ENCODE results near the gene ZNF786. TPM values are rescaled to one million over a fixed set of nuclear protein-coding genes. Genes with fewer than 3 reads are reported as not detected.
A peak's percentile ranks its signal among the peaks of the same experiment; 100 is the strongest.
"Not testable (repeated sequence)": the region's sequence is repeated elsewhere in the genome, so short reads cannot be mapped to it uniquely, and the experiment has no call there.

ZNF786 gene
- total RNA-seq, 2 experiments from 2014 or later, result 2.7 to 3.5 TPM

DNA sequence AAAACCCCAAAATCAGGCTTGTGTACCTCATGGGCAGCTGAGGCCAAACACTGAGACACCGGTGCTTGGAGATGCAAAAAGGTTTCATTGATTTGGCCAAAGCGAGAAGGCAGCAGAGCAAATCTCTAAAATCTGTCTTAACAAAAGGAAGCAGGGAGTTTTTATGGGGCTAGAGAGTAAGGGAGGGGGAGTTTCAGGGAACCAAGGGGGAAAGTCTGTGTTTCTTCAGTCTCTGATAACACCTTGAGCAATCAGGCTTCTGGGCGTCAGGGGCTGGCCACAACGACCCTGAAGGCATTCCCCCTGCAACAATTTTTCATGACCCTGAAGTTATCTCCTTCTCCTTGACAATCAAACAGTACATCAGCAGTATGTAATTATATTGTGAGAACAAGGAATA, 2.7 kb upstream of the ZNF786 start:
- CTCF ChIA-PET, result no interaction called here
- H3K36me3 Mint-ChIP-seq (ENCODE audit: low read depth), result peaks cover 16% of the 10 kb centered on the region
- H3K27ac Mint-ChIP-seq, result no peak overlapping the region
- no peak overlapping the region for H3K4me3 Mint-ChIP-seq
- DNase-seq (no peak), ATAC-seq (ENCODE audit: poor library complexity) (no peak)
- peaks cover 15% of the 10 kb centered on the region for H3K4me1 Mint-ChIP-seq (ENCODE audit: low read depth)
- H3K27me3 Mint-ChIP-seq, result no peaks in the 10 kb centered on the region
- no peaks in the 10 kb centered on the region for H3K9me3 Mint-ChIP-seq
- peaks cover 24% of the 10 kb centered on the region for H3K4me1 ChIP-seq (ENCODE audit: insufficient read depth, low read length)
- H3K27me3 ChIP-seq (ENCODE audit: control insufficient read depth in 1 of 2, insufficient read depth in 2 of 2, low read length in 2 of 2), result no peaks in the 10 kb centered on the region
- intact Hi-C loops (cut with DNase I, micrococcal nuclease), result no loop called here
- no peak overlapping the region for H3K27ac ChIP-seq (ENCODE audit: low read depth in 1 of 2, low read length in 2 of 2)
- TF ChIP-seq, protein P1, sequence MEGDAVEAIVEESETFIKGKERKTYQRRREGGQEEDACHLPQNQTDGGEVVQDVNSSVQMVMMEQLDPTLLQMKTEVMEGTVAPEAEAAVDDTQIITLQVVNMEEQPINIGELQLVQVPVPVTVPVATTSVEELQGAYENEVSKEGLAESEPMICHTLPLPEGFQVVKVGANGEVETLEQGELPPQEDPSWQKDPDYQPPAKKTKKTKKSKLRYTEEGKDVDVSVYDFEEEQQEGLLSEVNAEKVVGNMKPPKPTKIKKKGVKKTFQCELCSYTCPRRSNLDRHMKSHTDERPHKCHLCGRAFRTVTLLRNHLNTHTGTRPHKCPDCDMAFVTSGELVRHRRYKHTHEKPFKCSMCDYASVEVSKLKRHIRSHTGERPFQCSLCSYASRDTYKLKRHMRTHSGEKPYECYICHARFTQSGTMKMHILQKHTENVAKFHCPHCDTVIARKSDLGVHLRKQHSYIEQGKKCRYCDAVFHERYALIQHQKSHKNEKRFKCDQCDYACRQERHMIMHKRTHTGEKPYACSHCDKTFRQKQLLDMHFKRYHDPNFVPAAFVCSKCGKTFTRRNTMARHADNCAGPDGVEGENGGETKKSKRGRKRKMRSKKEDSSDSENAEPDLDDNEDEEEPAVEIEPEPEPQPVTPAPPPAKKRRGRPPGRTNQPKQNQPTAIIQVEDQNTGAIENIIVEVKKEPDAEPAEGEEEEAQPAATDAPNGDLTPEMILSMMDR (IDR thresholded peaks at IDR 0.05), result no peak
- POLR2A ChIA-PET, result interaction anchor here (1.0 kb wide), 1 partner anchor 27 kb away, joined by 3 read pairs; no protein-coding TSS in a partner anchor
- no peak overlapping the region for H3K4me3 ChIP-seq (ENCODE audit: low read length)
- no peaks in the 10 kb centered on the region for H3K9me3 ChIP-seq (ENCODE audit: control insufficient read depth in 1 of 2, insufficient read depth in 1 of 2, low read length in 2 of 2)
- no peaks in the 10 kb centered on the region for H3K36me3 ChIP-seq (ENCODE audit: insufficient read depth, low read length)

DNA sequence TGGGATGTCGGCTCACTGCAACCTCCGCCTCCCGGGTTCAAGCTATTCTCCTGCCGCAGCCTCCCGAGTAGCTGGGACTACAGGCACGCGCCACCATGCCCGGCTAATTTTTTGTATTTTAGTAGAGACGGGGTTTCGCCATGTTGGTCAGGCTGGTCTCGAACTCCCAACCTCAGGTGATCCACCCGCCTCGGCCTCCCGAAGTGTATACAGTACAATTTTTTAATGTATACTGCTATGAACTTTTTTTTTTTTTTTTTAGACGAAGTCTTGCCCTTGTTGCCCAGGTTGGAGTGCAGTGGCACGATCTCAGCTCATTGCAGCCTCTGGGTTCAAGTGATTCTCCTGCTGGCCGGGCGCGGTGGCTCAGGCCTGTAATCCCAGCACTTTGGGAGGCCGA, 1.7 kb upstream of the ZNF786 start:
- DNase-seq; H3K27me3 Mint-ChIP-seq; H3K36me3 ChIP-seq (ENCODE audit: insufficient read depth, low read length); H3K27ac ChIP-seq (ENCODE audit: low read depth in 1 of 2, low read length in 2 of 2); H3K9me3 Mint-ChIP-seq; H3K4me3 ChIP-seq (ENCODE audit: low read length); intact Hi-C loops (cut with DNase I, micrococcal nuclease); H3K27me3 ChIP-seq (ENCODE audit: control insufficient read depth in 1 of 2, insufficient read depth in 2 of 2, low read length in 2 of 2); H3K9me3 ChIP-seq (ENCODE audit: control insufficient read depth in 1 of 2, insufficient read depth in 1 of 2, low read length in 2 of 2); ATAC-seq (ENCODE audit: poor library complexity): not testable (repeated sequence)
- H3K4me3 Mint-ChIP-seq, result peak overlapping the region; percentile 15
- ChIA-PET CTCF (interaction anchor here (1.1 kb wide), 1 partner anchor 55 kb away, joined by 5 read pairs; the partner anchor contains the start of gene ZNF398), POLR2A (interaction anchor here (0.6 to 1.4 kb wide), 5 partner anchors 26 to 394 kb away, joined by 3 to 10 read pairs (median 3); partner anchors contain the start of genes CUL1, ZNF282, ZNF398 and ZNF425)
- peak overlapping the region; percentile 93 for H3K27ac Mint-ChIP-seq
- peaks cover 20% of the 10 kb centered on the region for H3K4me1 Mint-ChIP-seq (ENCODE audit: low read depth)
- H3K36me3 Mint-ChIP-seq (ENCODE audit: low read depth), result peaks cover 21% of the 10 kb centered on the region
- H3K4me1 ChIP-seq (ENCODE audit: insufficient read depth, low read length), result peaks cover 27% of the 10 kb centered on the region

DNA sequence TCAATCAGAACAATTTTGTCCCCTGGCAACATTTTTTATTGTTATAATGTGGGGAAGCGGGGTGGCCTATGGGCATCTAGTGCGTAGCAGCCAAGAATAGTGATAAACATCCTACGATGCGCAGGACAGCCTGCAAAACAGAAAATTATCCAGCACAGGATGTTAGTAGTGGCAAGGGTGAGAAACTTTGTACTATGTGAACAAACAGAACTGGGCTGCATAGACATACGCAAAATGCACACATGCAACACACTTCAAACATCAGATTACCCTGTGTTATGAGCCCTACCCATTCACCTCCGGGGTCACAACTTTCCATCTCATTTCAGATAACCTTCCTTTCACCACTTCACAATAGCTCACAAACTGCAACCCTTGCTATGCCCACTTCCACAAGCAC, 3.1 kb downstream of the ZNF786 start:
- DNase-seq (peak in 1 of 14 experiments; percentile 38), ATAC-seq (ENCODE audit: poor library complexity) (no peak)
- ChIA-PET CTCF (interaction anchor here (0.7 to 3.8 kb wide), 2 partner anchors 16 to 22 kb away, joined by 3 to 24 read pairs; no protein-coding TSS in a partner anchor), POLR2A (interaction anchor here (0.6 to 1.7 kb wide), 2 partner anchors 15 to 21 kb away, joined by 4 read pairs; no protein-coding TSS in a partner anchor)
- Histone ChIP-seq H3K9me3 (ENCODE audit: control insufficient read depth in 1 of 2, insufficient read depth in 1 of 2, low read length in 2 of 2) (peaks cover 0 to 4% of the 10 kb centered on the region in 2 experiments), H3K4me3 (ENCODE audit: low read length) (no peak overlapping the region), H3K27ac (ENCODE audit: low read depth in 1 of 2, low read length in 2 of 2) (no peak overlapping the region), H3K27me3 (ENCODE audit: control insufficient read depth in 1 of 2, insufficient read depth in 2 of 2, low read length in 2 of 2) (no peaks in the 10 kb centered on the region), H3K36me3 (ENCODE audit: insufficient read depth, low read length) (no peaks in the 10 kb centered on the region), H3K4me1 (ENCODE audit: insufficient read depth, low read length) (peaks cover 27% of the 10 kb centered on the region)
- peaks cover 42% of the 10 kb centered on the region for H3K36me3 Mint-ChIP-seq (ENCODE audit: low read depth)
- H3K27me3 Mint-ChIP-seq, result no peaks in the 10 kb centered on the region
- peak overlapping the region; percentile 71 for H3K27ac Mint-ChIP-seq
- H3K9me3 Mint-ChIP-seq, result peaks cover 4% of the 10 kb centered on the region
- TF ChIP-seq, protein P1 (IDR thresholded peaks at IDR 0.05), result no peak
- H3K4me3 Mint-ChIP-seq, result peak overlapping the region; percentile 66
- intact Hi-C loops (cut with DNase I, micrococcal nuclease), result no loop called here
- H3K4me1 Mint-ChIP-seq (ENCODE audit: low read depth), result peaks cover 27% of the 10 kb centered on the region

Data from CD4-positive, alpha-beta T cell (primary cell).